Activated CD4-positive, alpha-beta T cell treated with anti-CD3 and anti-CD28 coated beads, Interleukin-2, amount 10 ng/mL, durations not matched to agents 24 days and 14 days (primary cell): ENCODE results near the gene COL26A1. TPM values are rescaled to one million over a fixed set of nuclear protein-coding genes. Genes with fewer than 3 reads are reported as not detected.
"Not testable (repeated sequence)": the region's sequence is repeated elsewhere in the genome, so short reads cannot be mapped to it uniquely, and the experiment has no call there.

ENCODE experiments used
- DNase-seq: peaks from one replicate; pipeline ENCODE4 v3.0.0; 2022
- H3K27ac Mint-ChIP-seq: one replicate; pipeline ENCODE4 v1.8.0; 2022; ENCODE audit warnings: mild to moderate bottlenecking, mixed read lengths
- H3K27me3 Mint-ChIP-seq: one replicate; pipeline ENCODE4 v1.8.0; 2022; ENCODE audit warnings: mixed read lengths
- H3K36me3 Mint-ChIP-seq: one replicate; pipeline ENCODE4 v1.8.0; 2022; ENCODE audit warnings: low read depth, mild to moderate bottlenecking, mixed read lengths
- H3K4me1 Mint-ChIP-seq: one replicate; pipeline ENCODE4 v1.8.0; 2021; ENCODE audit warnings: mixed read lengths
- H3K4me3 Mint-ChIP-seq: one replicate; pipeline ENCODE4 v1.8.0; 2022; ENCODE audit warnings: mild to moderate bottlenecking, moderate library complexity, mixed read lengths
- H3K9me3 Mint-ChIP-seq: one replicate; pipeline ENCODE4 v1.8.0; 2021; ENCODE audit warnings: mixed read lengths
- intact Hi-C: fragments of 100-400 bp; cut with micrococcal nuclease; formaldehyde crosslinking; loops from one replicate; pipeline ENCODE4 v1.15.1; 2023
- total RNA-seq: library from RNA; stranded (reverse); gene quantifications from 2 replicates; pipeline ENCODE4 v1.2.3, GENCODE V29; 2022

Gene COL26A1
- total RNA-seq, 1 donor from 2014 or later: not detected

GRCh38 chr7:101550641-101551541 is 188.2 kb downstream of the COL26A1 start:
- no peaks in the 10 kb centered on the region for H3K36me3 Mint-ChIP-seq
- DNase-seq: no peak
- intact Hi-C loops: no loop called here
- no peaks in the 10 kb centered on the region for H3K4me1 Mint-ChIP-seq
- no peaks in the 10 kb centered on the region for H3K9me3 Mint-ChIP-seq
- no peak overlapping the region for H3K27ac Mint-ChIP-seq
- H3K27me3 Mint-ChIP-seq: no peaks in the 10 kb centered on the region
- no peak overlapping the region for H3K4me3 Mint-ChIP-seq

GRCh38 chr7:101553018-101553770 is 190.5 kb downstream of the COL26A1 start:
- intact Hi-C loops: no loop called here
- Mint-ChIP-seq H3K36me3 (no peaks in the 10 kb centered on the region), H3K27ac (no peak overlapping the region), H3K4me3 (no peak overlapping the region), H3K4me1 (no peaks in the 10 kb centered on the region), H3K27me3 (no peaks in the 10 kb centered on the region), H3K9me3 (no peaks in the 10 kb centered on the region)
- DNase-seq: no peak

DNA sequence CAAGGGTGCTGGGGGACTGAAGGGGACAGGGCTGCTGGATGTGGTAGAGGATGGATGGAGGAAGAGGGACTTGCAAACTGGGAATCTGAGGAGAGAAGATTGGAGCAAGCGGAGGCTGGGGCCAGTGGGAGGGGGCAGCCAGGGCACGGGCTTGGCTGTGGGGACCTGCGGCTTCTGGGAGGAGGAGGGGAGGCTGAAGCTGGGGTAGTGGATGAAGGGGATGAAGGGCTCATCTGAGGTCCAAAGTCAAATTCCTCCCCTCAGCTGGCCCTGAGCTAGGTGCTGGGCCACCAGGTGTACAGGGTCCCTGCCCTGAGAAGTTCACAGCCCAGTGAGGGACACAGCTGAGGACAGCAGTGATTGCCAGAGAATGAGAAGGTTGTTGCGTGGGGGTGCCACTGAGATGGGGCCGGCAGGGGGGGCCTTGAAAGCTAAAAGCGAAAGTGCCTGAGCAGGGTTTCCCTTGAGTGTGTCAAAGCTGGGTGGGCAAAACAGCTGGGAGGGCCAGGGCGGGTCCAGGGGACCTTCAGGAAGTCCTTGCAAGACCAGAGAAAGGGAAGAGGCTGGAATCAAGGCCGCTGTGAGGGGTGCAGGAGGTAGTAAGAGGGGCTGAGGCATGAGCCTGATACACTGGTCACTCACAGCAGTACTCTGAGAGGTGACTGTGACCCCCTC is 191.2 kb downstream of the COL26A1 start:
- H3K4me1 Mint-ChIP-seq: no peaks in the 10 kb centered on the region
- H3K9me3 Mint-ChIP-seq: no peaks in the 10 kb centered on the region
- DNase-seq: no peak
- H3K27ac Mint-ChIP-seq: no peak overlapping the region
- H3K27me3 Mint-ChIP-seq: no peaks in the 10 kb centered on the region
- intact Hi-C loops: no loop called here
- no peak overlapping the region for H3K4me3 Mint-ChIP-seq
- no peaks in the 10 kb centered on the region for H3K36me3 Mint-ChIP-seq

- Mint-ChIP-seq H3K4me1 (no peaks in the 10 kb centered on the region), H3K27me3 (no peaks in the 10 kb centered on the region), H3K36me3 (no peaks in the 10 kb centered on the region), H3K27ac (no peak overlapping the region), H3K4me3 (no peak overlapping the region), H3K9me3 (no peaks in the 10 kb centered on the region)
- intact Hi-C loops: no loop called here
- DNase-seq: no peak
These were observed 192.1 kb downstream of the COL26A1 start for GRCh38 chr7:101554584-101555268.

DNA sequence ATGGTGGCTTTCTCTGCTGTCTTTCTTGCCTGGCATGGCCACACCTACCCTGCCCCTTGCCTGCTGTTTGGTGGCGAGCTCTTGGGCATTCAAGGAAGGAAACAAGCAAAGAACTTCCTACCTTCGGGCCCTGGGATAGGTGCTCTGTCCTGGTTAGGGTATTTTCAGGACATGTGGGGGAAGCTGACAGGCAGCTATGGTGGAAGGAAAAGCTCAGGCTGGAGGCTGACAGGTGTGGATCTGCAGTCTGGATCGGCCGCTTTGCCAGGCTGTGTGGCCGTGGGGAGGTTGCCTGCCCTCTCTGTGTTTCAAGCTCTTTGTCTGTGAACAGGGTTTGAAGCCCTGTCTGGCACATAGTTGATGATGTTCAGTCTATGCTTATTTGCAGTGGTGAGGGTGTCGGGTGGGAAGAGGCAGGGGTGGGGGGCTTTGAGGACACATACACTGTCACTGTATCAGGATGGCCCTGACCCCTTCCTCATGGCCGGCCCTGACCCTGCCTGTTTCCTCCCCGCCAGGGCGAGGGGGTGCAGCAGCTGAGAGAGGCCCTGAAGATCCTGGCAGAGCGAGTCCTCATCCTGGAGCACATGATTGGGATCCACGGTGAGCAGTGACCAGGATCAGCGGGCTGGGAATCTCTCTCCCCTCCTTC is 192.7 kb downstream of the COL26A1 start:
- DNase-seq: no peak
- no peaks in the 10 kb centered on the region for H3K4me1 Mint-ChIP-seq
- no peaks in the 10 kb centered on the region for H3K9me3 Mint-ChIP-seq
- intact Hi-C loops: no loop called here
- no peak overlapping the region for H3K27ac Mint-ChIP-seq
- H3K36me3 Mint-ChIP-seq: no peaks in the 10 kb centered on the region
- no peak overlapping the region for H3K4me3 Mint-ChIP-seq
- no peaks in the 10 kb centered on the region for H3K27me3 Mint-ChIP-seq

GRCh38 chr7:101555921-101556275 is 193.2 kb downstream of the COL26A1 start:
- Mint-ChIP-seq H3K9me3 (no peaks in the 10 kb centered on the region), H3K4me3 (no peak overlapping the region), H3K4me1 (no peaks in the 10 kb centered on the region), H3K27ac (no peak overlapping the region), H3K27me3 (no peaks in the 10 kb centered on the region), H3K36me3 (no peaks in the 10 kb centered on the region)
- no peak for DNase-seq
- intact Hi-C loops: no loop called here

- intact Hi-C loops: no loop called here
- Mint-ChIP-seq H3K27ac (no peak overlapping the region), H3K36me3 (no peaks in the 10 kb centered on the region), H3K4me3 (no peak overlapping the region), H3K9me3 (no peaks in the 10 kb centered on the region), H3K4me1 (no peaks in the 10 kb centered on the region), H3K27me3 (no peaks in the 10 kb centered on the region)
- DNase-seq: no peak
These were observed 193.8 kb downstream of the COL26A1 start for GRCh38 chr7:101556453-101556968.

- no peaks in the 10 kb centered on the region for H3K9me3 Mint-ChIP-seq
- intact Hi-C loops: no loop called here
- no peaks in the 10 kb centered on the region for H3K36me3 Mint-ChIP-seq
- DNase-seq: no peak
- no peaks in the 10 kb centered on the region for H3K27me3 Mint-ChIP-seq
- no peak overlapping the region for H3K4me3 Mint-ChIP-seq
- no peak overlapping the region for H3K27ac Mint-ChIP-seq
- no peaks in the 10 kb centered on the region for H3K4me1 Mint-ChIP-seq
These were observed 194.7 kb downstream of the COL26A1 start for GRCh38 chr7:101557421-101557820.

- Mint-ChIP-seq H3K4me3 (no peak overlapping the region), H3K9me3 (no peaks in the 10 kb centered on the region), H3K4me1 (no peaks in the 10 kb centered on the region), H3K27ac (no peak overlapping the region), H3K27me3 (no peaks in the 10 kb centered on the region), H3K36me3 (no peaks in the 10 kb centered on the region)
- intact Hi-C loops: no loop called here
- DNase-seq: no peak
These were observed 195.5 kb downstream of the COL26A1 start for GRCh38 chr7:101557978-101558741.

DNA sequence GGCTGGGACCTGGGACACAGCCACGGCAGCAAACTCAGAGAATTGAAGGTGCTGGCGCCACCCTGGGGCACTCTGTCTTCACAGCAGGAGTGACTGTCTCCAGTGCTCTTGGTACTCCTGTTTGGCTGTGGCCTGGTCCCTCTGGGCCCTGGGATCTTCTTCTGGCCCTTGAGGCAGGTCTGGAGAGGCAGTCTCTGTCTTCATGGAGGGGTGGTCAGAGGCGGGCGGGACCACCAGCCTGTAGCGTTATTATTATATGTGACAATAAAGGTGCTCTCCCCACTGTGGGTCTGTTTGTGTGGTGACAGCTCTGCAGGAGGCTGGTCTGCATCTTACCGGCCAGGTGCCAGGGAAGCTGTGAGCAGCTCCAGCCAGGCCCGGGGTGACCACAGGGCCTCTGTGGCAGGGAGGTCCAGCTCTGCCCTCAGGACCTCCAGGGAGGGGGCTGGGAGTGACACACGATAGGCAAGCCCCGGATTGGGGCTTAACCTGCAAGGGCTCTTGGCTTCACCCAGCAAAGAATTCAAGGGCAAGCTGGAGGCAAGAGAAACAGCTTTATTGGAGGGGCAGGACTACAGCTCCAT is 196.2 kb downstream of the COL26A1 start:
- Mint-ChIP-seq H3K4me1 (no peaks in the 10 kb centered on the region), H3K36me3 (no peaks in the 10 kb centered on the region)
- intact Hi-C loops: no loop called here

GRCh38 chr7:101559586-101559985 is 196.9 kb downstream of the COL26A1 start:
- Mint-ChIP-seq H3K9me3 (no peaks in the 10 kb centered on the region), H3K4me1 (peaks cover 3% of the 10 kb centered on the region), H3K36me3 (no peaks in the 10 kb centered on the region), H3K27ac (no peak overlapping the region), H3K27me3 (no peaks in the 10 kb centered on the region), H3K4me3 (no peak overlapping the region)
- intact Hi-C loops: no loop called here
- DNase-seq: no peak

More for the DNA sequence above, 196.2 kb downstream of the COL26A1 start:
- no peaks in the 10 kb centered on the region for H3K9me3 Mint-ChIP-seq
- H3K4me3 Mint-ChIP-seq: no peak overlapping the region
- DNase-seq: no peak
- no peaks in the 10 kb centered on the region for H3K27me3 Mint-ChIP-seq
- H3K27ac Mint-ChIP-seq: no peak overlapping the region

DNA sequence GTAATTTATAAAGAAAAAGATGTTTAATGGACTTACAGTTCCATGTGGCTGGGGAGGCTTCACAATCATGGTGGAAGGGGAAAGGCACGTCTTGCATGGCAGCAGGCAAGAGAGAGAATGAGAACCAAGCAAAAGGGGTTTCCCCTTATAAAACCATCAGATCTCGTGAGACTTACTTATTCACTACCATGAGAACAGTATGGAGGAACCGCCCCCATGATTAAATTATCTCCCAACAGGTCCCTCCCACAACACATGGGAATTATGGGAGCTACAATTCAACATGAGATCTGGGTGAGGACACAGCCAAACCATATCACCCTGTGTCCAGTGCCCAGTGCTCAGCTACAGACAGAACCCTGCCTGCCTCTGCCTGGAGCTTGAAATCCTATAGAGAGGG is 197.3 kb downstream of the COL26A1 start:
- DNase-seq, H3K9me3 Mint-ChIP-seq, H3K4me3 Mint-ChIP-seq, H3K36me3 Mint-ChIP-seq, intact Hi-C loops, H3K27ac Mint-ChIP-seq, H3K4me1 Mint-ChIP-seq, H3K27me3 Mint-ChIP-seq: not testable (repeated sequence)
